Tibial artery (tissue), 4 donors: ENCODE data around the gene INTS1.
A peak's percentile ranks its signal among the peaks of the same experiment; 100 is the strongest.

Experiments used
- DNase-seq, 2 donors: peaks; one replicate each; pipeline ENCODE4 v3.0.0-alpha.2; 2019
- H3K27ac ChIP-seq, 2 donors: fragments of 200-600 bp; sonication (generic) in 1 of 2; 1 replicate in 1 of 2; 2 replicates in 1 of 2; pipeline ENCODE4 v1.5.1; 2018 to 2019; ENCODE audit warnings: mild to moderate bottlenecking in 1 of 2
- H3K27me3 ChIP-seq, 2 donors: fragments of 200-600 bp; sonication (generic) in 1 of 2; one replicate each; pipeline versions ENCODE4 v1.5.1 to v1.6.0; 2016 to 2019
- H3K36me3 ChIP-seq, 3 donors: fragments of 200-600 bp; sonication (generic) in 2 of 3; one replicate each; pipeline ENCODE4 v1.5.1; 2016 to 2019; ENCODE audit warnings: mild to moderate bottlenecking in 2 of 3
- H3K4me1 ChIP-seq, 4 donors: fragments of 200-600 bp; sonication (generic) in 2 of 4; 1 replicate in 3 of 4; 2 replicates in 1 of 4; pipeline ENCODE4 v1.5.1; 2016 to 2019
- H3K4me3 ChIP-seq, 2 donors: fragments of 200-600 bp; sonication (generic) in 1 of 2; 1 replicate in 1 of 2; 2 replicates in 1 of 2; pipeline ENCODE4 v1.5.1; 2018 to 2019; ENCODE audit warnings: mild to moderate bottlenecking in 2 of 2
- H3K9me3 ChIP-seq, 3 donors: fragments of 200-600 bp; sonication (generic) in 1 of 3; one replicate each; pipeline ENCODE4 v1.5.1; 2016 to 2019
- CTCF ChIP-seq, 2 experiments: fragments of 200-600 bp in 1 of 2; fragments of 450-650 bp in 1 of 2; IDR thresholded peaks; one replicate each; pipeline ENCODE4 v1.5.1; 2017 to 2019; ENCODE audit warnings: antibody characterized with exemption in 2 of 2, mild to moderate bottlenecking in 1 of 2, moderate library complexity in 1 of 2
- intact Hi-C: fragments of 100-400 bp; cut with DNase I; formaldehyde crosslinking; loops from one replicate; pipeline ENCODE4 v1.15.0; 2023; ENCODE audit warnings: low total_unique reads

The INTS1 gene

GRCh38 chr7:1455241-1455939, 48.8 kb downstream of the INTS1 start:
- H3K9me3 ChIP-seq: no peaks in the 10 kb centered on the region
- H3K27me3 ChIP-seq: no peaks in the 10 kb centered on the region
- no peak overlapping the region for H3K4me3 ChIP-seq
- peaks cover 0 to 76% (median 44%) of the 10 kb centered on the region in 4 donors for H3K4me1 ChIP-seq
- intact Hi-C loops: loop anchor here (5.0 kb wide), 1 partner anchor 787 kb away; the partner anchor contains the start of genes MRM2 and NUDT1
- H3K36me3 ChIP-seq: no peaks in the 10 kb centered on the region
- no peak overlapping the region for H3K27ac ChIP-seq
- no peak for TF ChIP-seq CTCF (IDR thresholded peaks at IDR 0.05)
- DNase-seq: no peak

- Histone ChIP-seq H3K9me3 (no peaks in the 10 kb centered on the region), H3K4me1 (peaks cover 0 to 69% (median 38%) of the 10 kb centered on the region in 4 donors), H3K4me3 (no peak overlapping the region), H3K36me3 (peaks cover 0 to 5% (median 3%) of the 10 kb centered on the region in 3 donors), H3K27me3 (no peaks in the 10 kb centered on the region), H3K27ac (peak overlapping the region in 1 of 2 donors; percentile 15)
- DNase-seq: no peak
- intact Hi-C loops: no loop called here
- no peak for TF ChIP-seq CTCF (IDR thresholded peaks at IDR 0.05)
Measured at GRCh38 chr7:1454542-1454941, 49.6 kb downstream of the INTS1 start.

GRCh38 chr7:1452205-1452604, 52.0 kb downstream of the INTS1 start:
- intact Hi-C loops: no loop called here
- Histone ChIP-seq H3K4me1 (peaks cover 0 to 59% (median 22%) of the 10 kb centered on the region in 4 donors), H3K9me3 (no peaks in the 10 kb centered on the region), H3K4me3 (no peak overlapping the region), H3K27me3 (no peaks in the 10 kb centered on the region), H3K27ac (no peak overlapping the region), H3K36me3 (peaks cover 0 to 8% (median 5%) of the 10 kb centered on the region in 3 donors)
- no peak for DNase-seq
- no peak for TF ChIP-seq CTCF (IDR thresholded peaks at IDR 0.05)

- no peak for TF ChIP-seq CTCF (IDR thresholded peaks at IDR 0.05)
- Histone ChIP-seq H3K4me3 (no peak overlapping the region), H3K36me3 (peaks cover 0 to 8% (median 5%) of the 10 kb centered on the region in 3 donors), H3K9me3 (no peaks in the 10 kb centered on the region), H3K27me3 (no peaks in the 10 kb centered on the region), H3K27ac (no peak overlapping the region), H3K4me1 (peaks cover 0 to 53% (median 18%) of the 10 kb centered on the region in 4 donors)
- no peak for DNase-seq
- intact Hi-C loops: no loop called here
Measured at GRCh38 chr7:1450987-1451386, 53.2 kb downstream of the INTS1 start.

GRCh38 chr7:1450431-1450830, 53.8 kb downstream of the INTS1 start:
- intact Hi-C loops: no loop called here
- Histone ChIP-seq H3K36me3 (peaks cover 0 to 8% (median 5%) of the 10 kb centered on the region in 3 donors), H3K27ac (no peak overlapping the region), H3K4me3 (no peak overlapping the region), H3K9me3 (no peaks in the 10 kb centered on the region), H3K27me3 (no peaks in the 10 kb centered on the region), H3K4me1 (peaks cover 0 to 50% (median 16%) of the 10 kb centered on the region in 4 donors)
- TF ChIP-seq CTCF (IDR thresholded peaks at IDR 0.05): no peak
- no peak for DNase-seq
